Astrocyte of the cerebellum (primary cell): ENCODE results near the gene RAI14.
A peak's percentile ranks its signal among the peaks of the same experiment; 100 is the strongest.

Experiments used
- DNase-seq: peaks from one replicate; pipeline ENCODE4 v3.0.0-alpha.2; 2011; ENCODE audit warnings: low read depth
- H3K4me3 ChIP-seq: 2 replicates; pipeline ENCODE4 v1.5.1; 2011; ENCODE audit warnings: mild to moderate bottlenecking, low read depth, low read length, moderate library complexity
- in situ Hi-C: cut with HindIII; loops from 2 replicates; pipeline ENCODE4 v1.10.0; 2017; ENCODE audit warnings: low sequenced_read_pairs
- TF ChIP-seq, protein P1 (sequence below): IDR thresholded peaks from 2 replicates; pipeline ENCODE4 v1.5.1; 2012; ENCODE audit warnings: low read length, low read depth, moderate library complexity, mild to moderate bottlenecking; ENCODE audit errors: missing control alignments

The RAI14 gene

DNA sequence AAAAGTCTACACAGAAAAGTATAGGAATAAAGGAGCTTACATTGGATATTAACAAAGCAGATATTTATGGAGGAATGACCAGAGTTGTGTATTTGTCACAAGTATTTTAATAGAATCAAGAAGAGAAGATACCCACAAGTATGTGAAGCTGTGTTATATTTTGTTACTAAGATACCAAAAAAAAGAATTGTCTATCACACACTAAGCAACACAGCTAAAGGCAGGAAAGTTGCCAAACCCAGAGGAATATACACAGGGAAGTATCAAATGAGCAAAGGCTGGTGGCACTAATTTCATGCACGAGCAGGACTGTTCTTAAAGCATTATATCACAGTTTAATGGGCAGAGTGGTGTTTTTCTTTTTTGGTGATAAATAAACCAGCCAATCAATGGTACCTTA, 30.9 kb upstream of the RAI14 start:
- no peak for DNase-seq
- in situ Hi-C loops = no loop called here

DNA sequence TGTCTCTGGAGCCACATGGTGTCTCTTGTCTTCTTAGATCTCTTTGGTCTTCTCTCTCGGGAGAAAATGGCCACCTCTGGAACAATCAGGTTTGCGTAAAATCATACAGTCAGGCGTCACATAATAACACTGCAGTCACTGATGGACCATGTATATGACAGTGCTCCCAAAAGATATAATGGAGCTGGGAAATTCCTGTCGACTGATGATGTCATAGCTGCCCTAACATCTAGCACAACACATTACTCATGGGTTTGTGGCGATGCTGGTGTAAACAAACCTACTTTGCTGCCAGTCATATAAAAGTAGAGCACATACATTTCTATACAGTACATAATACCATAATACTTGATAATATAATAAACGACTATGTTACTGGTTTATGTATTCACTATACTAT, 30.1 kb upstream of the RAI14 start:
- no peak overlapping the region for H3K4me3 ChIP-seq
- in situ Hi-C loops = no loop called here
- peak; percentile 48 for DNase-seq
- TF ChIP-seq, protein P1, sequence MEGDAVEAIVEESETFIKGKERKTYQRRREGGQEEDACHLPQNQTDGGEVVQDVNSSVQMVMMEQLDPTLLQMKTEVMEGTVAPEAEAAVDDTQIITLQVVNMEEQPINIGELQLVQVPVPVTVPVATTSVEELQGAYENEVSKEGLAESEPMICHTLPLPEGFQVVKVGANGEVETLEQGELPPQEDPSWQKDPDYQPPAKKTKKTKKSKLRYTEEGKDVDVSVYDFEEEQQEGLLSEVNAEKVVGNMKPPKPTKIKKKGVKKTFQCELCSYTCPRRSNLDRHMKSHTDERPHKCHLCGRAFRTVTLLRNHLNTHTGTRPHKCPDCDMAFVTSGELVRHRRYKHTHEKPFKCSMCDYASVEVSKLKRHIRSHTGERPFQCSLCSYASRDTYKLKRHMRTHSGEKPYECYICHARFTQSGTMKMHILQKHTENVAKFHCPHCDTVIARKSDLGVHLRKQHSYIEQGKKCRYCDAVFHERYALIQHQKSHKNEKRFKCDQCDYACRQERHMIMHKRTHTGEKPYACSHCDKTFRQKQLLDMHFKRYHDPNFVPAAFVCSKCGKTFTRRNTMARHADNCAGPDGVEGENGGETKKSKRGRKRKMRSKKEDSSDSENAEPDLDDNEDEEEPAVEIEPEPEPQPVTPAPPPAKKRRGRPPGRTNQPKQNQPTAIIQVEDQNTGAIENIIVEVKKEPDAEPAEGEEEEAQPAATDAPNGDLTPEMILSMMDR = no peak

More for the DNA sequence above, 30.9 kb upstream of the RAI14 start:
- TF ChIP-seq, protein P1 = no peak
- no peak overlapping the region for H3K4me3 ChIP-seq

DNA sequence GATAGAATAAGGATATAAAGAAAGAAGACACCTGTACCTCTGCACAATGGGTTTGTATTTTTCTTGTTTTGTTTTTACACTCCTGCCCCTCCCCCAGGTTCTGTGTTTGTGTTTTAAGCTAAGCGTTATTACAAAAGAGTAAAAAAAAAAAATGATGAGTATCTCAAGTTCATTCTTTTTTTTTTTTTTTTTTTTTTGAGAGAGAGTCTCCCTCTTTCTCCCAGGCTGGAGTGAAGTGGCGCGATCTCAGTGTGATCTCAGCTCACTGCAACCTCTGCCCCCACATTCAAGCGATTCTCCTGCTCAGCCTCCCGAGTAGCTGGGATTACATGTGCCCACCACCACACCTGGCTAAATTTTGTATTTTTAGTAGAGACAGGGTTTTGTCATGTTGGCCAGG, 29.4 kb upstream of the RAI14 start:
- TF ChIP-seq, protein P1 = no peak
- DNase-seq = no peak
- no peak overlapping the region for H3K4me3 ChIP-seq
- in situ Hi-C loops = no loop called here

DNA sequence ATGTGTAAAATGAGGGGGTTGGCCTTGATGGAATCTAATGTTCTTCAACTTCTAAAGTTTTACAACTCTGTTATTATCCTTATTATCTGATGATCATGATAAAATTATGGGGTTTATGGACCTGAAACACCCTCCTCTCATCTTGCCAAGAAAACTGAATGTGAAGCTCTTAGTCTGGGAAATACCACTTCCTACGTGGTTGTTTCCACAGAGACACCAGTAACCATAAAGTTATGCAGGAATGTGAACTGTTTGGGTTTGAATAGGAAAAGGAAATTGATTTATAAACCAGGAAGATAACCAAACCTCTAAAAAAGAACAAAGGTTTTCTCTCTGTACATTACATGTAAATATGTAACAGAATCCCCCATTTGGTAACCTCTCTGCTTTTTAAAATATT, 28.3 kb upstream of the RAI14 start:
- in situ Hi-C loops = no loop called here
- TF ChIP-seq, protein P1 = no peak

DNA sequence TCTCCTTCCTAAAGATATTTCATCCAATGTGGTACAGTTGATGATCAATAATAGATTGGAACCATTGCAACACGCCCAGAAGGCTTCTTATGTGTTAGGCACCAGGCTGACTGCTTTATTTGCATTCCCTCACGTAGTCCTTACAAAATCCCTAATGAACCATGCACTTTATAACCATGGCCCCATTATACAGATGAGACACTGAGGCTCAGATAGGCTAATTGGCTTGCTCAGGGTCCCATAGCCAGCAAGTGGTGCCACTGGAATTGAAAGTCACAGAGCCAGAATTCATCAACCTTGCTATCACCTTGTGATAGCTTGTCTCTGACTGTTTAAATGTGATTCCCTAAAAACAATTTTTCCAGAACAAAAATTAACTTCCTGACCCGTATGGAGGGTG, 27.8 kb upstream of the RAI14 start:
- TF ChIP-seq, protein P1 = no peak
- H3K4me3 ChIP-seq = no peak overlapping the region
- in situ Hi-C loops = no loop called here
- DNase-seq = no peak

More for the DNA sequence above, 28.3 kb upstream of the RAI14 start:
- H3K4me3 ChIP-seq = no peak overlapping the region
- DNase-seq = peak; percentile 84

DNA sequence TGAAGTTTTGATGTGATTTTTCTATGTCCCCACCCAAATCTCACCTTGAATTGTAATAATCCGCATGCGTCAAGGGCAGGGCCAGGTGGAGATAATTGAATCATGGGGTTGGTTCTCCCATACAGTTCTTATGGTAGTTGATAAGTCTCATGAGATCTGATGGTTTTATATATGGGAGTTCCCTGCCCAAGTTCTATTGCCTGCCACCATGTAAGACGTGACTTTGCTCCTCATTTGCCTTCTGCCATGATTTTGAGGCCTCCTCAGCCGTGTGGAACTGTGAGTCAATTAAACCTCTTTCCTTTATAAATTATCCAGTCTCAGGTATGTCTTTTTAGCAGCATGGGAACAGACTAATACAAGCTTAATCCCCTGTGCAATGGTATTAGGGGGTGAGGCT, 25.5 kb upstream of the RAI14 start:
- DNase-seq = no peak
- in situ Hi-C loops = loop anchor here (10.0 kb wide), 1 partner anchor 106 kb away; no protein-coding TSS in a partner anchor
- TF ChIP-seq, protein P1 = no peak
- H3K4me3 ChIP-seq = no peak overlapping the region
